Stomach (tissue), 9 donors: Measurements from ENCODE around the gene ABCA10. TPM values are rescaled to one million over a fixed set of nuclear protein-coding genes. Genes with fewer than 3 reads are reported as not detected.

Experiments used
- DNase-seq, 2 donors: peaks; one replicate each; pipeline versions ENCODE4 v3.0.0 to v3.0.0-alpha.2; 2013 to 2019
- H3K27ac ChIP-seq, 5 donors: fragments of 200-600 bp in 4 of 5; sonication (generic) in 4 of 5; one replicate each; pipeline ENCODE4 v1.5.1; 2013 to 2019; ENCODE audit warnings: mild to moderate bottlenecking in 1 of 5, moderate library complexity in 1 of 5
- H3K27me3 ChIP-seq, 3 donors: fragments of 200-600 bp; sonication (generic); one replicate each; pipeline ENCODE4 v1.5.1; 2017 to 2019; ENCODE audit warnings: mixed run types in 1 of 3
- H3K36me3 ChIP-seq, 4 donors: fragments of 200-600 bp; sonication (generic); 1 replicate in 3 of 4; 2 replicates in 1 of 4; pipeline ENCODE4 v1.5.1; 2016 to 2019
- H3K4me1 ChIP-seq, 4 donors: fragments of 200-600 bp; sonication (generic); one replicate each; pipeline ENCODE4 v1.5.1; 2016 to 2019
- H3K4me3 ChIP-seq, 4 donors: fragments of 200-600 bp; sonication (generic) in 3 of 4; one replicate each; pipeline ENCODE4 v1.5.1; 2016 to 2019; ENCODE audit warnings: mild to moderate bottlenecking in 1 of 4
- H3K9me3 ChIP-seq, 4 donors: fragments of 200-600 bp; sonication (generic); one replicate each; pipeline ENCODE4 v1.5.1; 2016 to 2019
- EP300 ChIP-seq: sonication (generic); formaldehyde crosslinking; IDR thresholded peaks from one replicate; pipeline ENCODE4 v1.6.1; 2017; ENCODE audit warnings: antibody characterized with exemption
- POLR2A ChIP-seq, 4 donors: fragments of 450-650 bp; IDR thresholded peaks; one replicate each; pipeline ENCODE4 v1.6.1; 2016; ENCODE audit warnings: antibody characterized with exemption in 4 of 4, control low read depth in 2 of 4, mild to moderate bottlenecking in 1 of 4, moderate library complexity in 1 of 4
- POLR2AphosphoS5 ChIP-seq, 3 donors: sonication (generic); formaldehyde crosslinking; IDR thresholded peaks; one replicate each; pipeline ENCODE4 v1.6.1; 2016; ENCODE audit warnings: antibody characterized with exemption in 3 of 3
- WGBS, 5 donors: extraction: QIAGEN DNeasy Blood & Tissue Kit in 3 of 5; methylation state at CpG; one replicate each; pipeline versions ENCODE4 v1.1.5 to v1.1.7; 2013 to 2018; 5-methylcytosine and 5-hydroxymethylcytosine counted together
- intact Hi-C: fragments of 100-400 bp; cut with DNase I; formaldehyde crosslinking; loops from one replicate; pipeline ENCODE4 v1.15.1; 2023; ENCODE audit warnings: low total_unique reads
- polyA plus RNA-seq, 3 donors: library from polyadenylated mRNA; stranded (reverse); fragments of 200-250 nt; gene quantifications; one replicate each; pipeline ENCODE4 v1.2.3, GENCODE V29; 2013
- total RNA-seq, 5 donors: library from RNA; depleted of rRNA; stranded (reverse); fragments of >200 nt; gene quantifications; one replicate each; pipeline versions ENCODE4 v1.1.0 to v1.2.3, GENCODE V29; 2014 to 2016
- TF ChIP-seq, protein P1 (sequence below), 7 experiments: fragments of 450-650 bp in 4 of 7; fragments of 200-600 bp in 3 of 7; sonication (generic) in 3 of 7; IDR thresholded peaks; one replicate each; pipeline ENCODE4 v1.5.1; 2016 to 2019; ENCODE audit warnings: antibody characterized with exemption in 7 of 7, control low read depth in 2 of 7, mild to moderate bottlenecking in 1 of 7
- donor health status: healthy with polysubstance abuse.
- donor health status: Bipolar disorder and iron deficiency.
- donor health status: healthy.

ABCA10 gene
- total and polyA plus RNA-seq, 8 donors, result 0.29 to 34.9 (median 5.0) TPM

DNA sequence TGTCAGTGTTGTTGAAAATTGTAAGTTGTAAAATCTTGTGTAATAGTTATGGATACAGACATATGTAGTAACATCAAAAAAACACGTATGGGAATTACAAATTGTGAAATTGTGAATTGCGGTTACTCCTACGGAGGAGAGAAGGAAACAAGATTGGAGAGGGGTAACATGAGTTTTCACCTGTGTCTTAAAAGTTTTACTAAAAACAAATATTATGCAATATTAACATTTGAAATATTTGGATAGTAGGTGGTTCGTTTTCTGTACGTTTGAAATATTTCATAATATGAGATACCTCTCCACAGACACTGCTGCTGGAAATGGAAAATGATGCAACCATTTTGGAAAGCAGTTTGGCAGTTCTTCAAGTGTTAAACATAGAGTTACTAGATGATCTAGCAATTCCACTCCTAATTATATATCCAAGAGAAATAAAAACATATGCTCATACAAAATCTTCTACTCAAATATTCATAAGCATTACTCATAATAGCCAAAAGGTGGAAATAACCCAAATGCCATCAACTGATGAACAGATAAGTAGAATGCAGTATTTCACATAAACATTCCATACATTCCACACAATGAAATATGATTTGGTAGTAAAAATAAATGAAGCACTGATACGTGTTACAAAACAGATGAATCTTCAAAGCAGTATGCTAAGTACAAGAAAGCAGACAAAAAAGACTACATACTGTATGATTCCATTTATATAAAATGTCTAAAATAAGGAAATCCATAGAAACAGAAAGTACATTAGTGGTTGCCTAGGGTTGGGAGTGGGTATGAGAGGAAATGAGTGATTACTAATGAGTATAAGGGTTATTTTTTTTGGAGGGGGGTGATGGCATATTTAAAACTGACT is 40.7 kb upstream of the ABCA10 start:
- H3K27ac ChIP-seq, result no peak overlapping the region
- TF ChIP-seq POLR2A (IDR thresholded peaks at IDR 0.05), result no peak
- no peak for TF ChIP-seq EP300
- TF ChIP-seq, protein P1, sequence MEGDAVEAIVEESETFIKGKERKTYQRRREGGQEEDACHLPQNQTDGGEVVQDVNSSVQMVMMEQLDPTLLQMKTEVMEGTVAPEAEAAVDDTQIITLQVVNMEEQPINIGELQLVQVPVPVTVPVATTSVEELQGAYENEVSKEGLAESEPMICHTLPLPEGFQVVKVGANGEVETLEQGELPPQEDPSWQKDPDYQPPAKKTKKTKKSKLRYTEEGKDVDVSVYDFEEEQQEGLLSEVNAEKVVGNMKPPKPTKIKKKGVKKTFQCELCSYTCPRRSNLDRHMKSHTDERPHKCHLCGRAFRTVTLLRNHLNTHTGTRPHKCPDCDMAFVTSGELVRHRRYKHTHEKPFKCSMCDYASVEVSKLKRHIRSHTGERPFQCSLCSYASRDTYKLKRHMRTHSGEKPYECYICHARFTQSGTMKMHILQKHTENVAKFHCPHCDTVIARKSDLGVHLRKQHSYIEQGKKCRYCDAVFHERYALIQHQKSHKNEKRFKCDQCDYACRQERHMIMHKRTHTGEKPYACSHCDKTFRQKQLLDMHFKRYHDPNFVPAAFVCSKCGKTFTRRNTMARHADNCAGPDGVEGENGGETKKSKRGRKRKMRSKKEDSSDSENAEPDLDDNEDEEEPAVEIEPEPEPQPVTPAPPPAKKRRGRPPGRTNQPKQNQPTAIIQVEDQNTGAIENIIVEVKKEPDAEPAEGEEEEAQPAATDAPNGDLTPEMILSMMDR (IDR thresholded peaks at IDR 0.05), result no peak
- TF ChIP-seq POLR2AphosphoS5 (IDR thresholded peaks at IDR 0.05), result no peak
- no peak overlapping the region for H3K4me3 ChIP-seq
- no peak for DNase-seq
- intact Hi-C loops, result no loop called here
- no peaks in the 10 kb centered on the region for H3K9me3 ChIP-seq
- no peaks in the 10 kb centered on the region for H3K4me1 ChIP-seq
- peaks cover 0 to 5% (median under 1%) of the 10 kb centered on the region in 4 donors for H3K36me3 ChIP-seq
- WGBS, 5 donors, result 63 to 84% (median 82%) methylated on average over 6 of the region's 6 CpGs
- no peaks in the 10 kb centered on the region for H3K27me3 ChIP-seq

DNA sequence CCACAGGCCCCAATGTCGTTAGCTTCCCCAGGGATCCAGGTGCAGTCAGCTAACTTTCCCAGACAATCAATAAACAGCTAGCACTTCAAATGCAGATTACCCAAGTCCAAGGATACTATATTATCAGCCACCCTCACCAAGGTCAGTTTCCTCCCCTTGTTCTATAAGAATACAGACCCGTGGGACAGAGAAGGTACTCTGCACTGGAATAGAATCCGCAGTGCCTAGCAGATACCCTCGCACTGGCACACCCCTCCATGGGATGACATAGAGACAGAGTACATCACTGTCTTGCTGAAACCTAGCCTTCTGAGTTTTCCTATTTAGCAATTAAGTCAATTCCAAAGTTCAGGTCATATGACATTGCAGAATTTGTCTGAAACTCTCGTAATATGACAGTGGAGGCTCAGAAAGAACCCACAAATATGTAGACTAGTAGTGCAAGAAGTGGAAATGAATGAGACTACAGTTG is 40.0 kb upstream of the ABCA10 start:
- no peak for DNase-seq
- intact Hi-C loops, result no loop called here
- Histone ChIP-seq H3K27me3 (no peaks in the 10 kb centered on the region), H3K4me3 (no peak overlapping the region), H3K4me1 (no peaks in the 10 kb centered on the region), H3K36me3 (peaks cover 0 to 9% (median 6%) of the 10 kb centered on the region in 4 donors), H3K9me3 (no peaks in the 10 kb centered on the region), H3K27ac (no peak overlapping the region)
- TF ChIP-seq POLR2AphosphoS5 (IDR thresholded peaks at IDR 0.05), result no peak
- TF ChIP-seq, protein P1 (IDR thresholded peaks at IDR 0.05), result no peak
- TF ChIP-seq POLR2A (IDR thresholded peaks at IDR 0.05), result no peak
- no peak for TF ChIP-seq EP300
- WGBS, 5 donors, result 85 to 94% (median 89%) methylated on average over 5 of the region's 5 CpGs

DNA sequence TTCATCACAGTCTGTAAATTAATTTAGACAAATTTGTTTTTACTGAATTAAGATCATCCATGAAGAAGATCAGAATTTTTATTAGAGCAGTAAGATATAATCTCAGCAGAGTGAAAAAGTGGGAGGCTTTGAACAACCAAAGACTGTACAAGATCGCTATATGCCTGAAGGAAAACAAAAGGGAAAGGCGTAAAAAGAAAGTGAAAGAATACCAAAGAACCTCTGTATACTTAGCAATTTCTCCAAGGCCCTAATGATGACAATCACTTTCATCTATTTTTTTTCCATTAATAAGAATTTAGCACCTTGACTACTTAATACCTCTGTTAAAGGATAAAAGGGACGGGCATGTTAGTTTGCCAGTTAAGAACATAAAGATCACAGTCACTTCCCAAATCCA is 38.6 kb upstream of the ABCA10 start:
- Histone ChIP-seq H3K27me3 (no peaks in the 10 kb centered on the region), H3K36me3 (peaks cover 0 to 12% (median 6%) of the 10 kb centered on the region in 4 donors), H3K27ac (no peak overlapping the region), H3K9me3 (no peaks in the 10 kb centered on the region), H3K4me3 (no peak overlapping the region), H3K4me1 (no peaks in the 10 kb centered on the region)
- intact Hi-C loops, result no loop called here
- 76 to 91% (median 84%) methylated on average over 3 of the region's 3 CpGs for WGBS, 5 donors
- TF ChIP-seq, protein P1 (IDR thresholded peaks at IDR 0.05), result no peak
- TF ChIP-seq POLR2A (IDR thresholded peaks at IDR 0.05) (no peak), POLR2AphosphoS5 (IDR thresholded peaks at IDR 0.05) (no peak), EP300 (no peak)
- DNase-seq, result no peak

DNA sequence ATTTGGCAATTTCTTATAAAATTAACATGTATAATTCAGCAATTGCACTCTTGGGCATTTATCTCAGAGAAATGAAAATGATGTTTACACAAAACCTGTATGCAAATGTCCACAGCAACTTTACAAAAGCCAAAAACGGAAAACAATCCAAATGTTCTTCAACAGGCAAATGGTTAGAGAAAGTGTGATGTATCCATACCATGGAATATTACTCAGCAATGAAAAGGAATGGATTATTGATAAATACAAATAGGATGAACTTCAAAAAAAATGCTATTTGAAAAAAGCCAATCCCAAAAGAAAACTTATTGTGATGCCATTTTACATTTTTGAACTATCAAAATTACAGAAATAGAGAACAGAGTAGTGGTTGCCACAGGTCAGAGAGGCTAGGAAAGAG is 37.2 kb upstream of the ABCA10 start:
- Histone ChIP-seq H3K4me3 (no peak overlapping the region), H3K9me3 (no peaks in the 10 kb centered on the region), H3K36me3 (peaks cover 0 to 12% (median 6%) of the 10 kb centered on the region in 4 donors), H3K27ac (no peak overlapping the region), H3K27me3 (no peaks in the 10 kb centered on the region), H3K4me1 (no peaks in the 10 kb centered on the region)
- 93 to 100% (median 94%) methylated on average over 1 of the region's 1 CpG for WGBS, 5 donors
- TF ChIP-seq, protein P1 (IDR thresholded peaks at IDR 0.05), result no peak
- TF ChIP-seq EP300, result no peak
- TF ChIP-seq POLR2A (IDR thresholded peaks at IDR 0.05), result no peak
- no peak for TF ChIP-seq POLR2AphosphoS5 (IDR thresholded peaks at IDR 0.05)
- no peak for DNase-seq
- intact Hi-C loops, result no loop called here
